ENCODE measurements around the gene TNFSF15.

GRCh38 chr9:114799925-114800324 lies 5.9 kb downstream of the TNFSF15 start:
- TF ChIP-seq CTCF (conservative IDR thresholded peaks at IDR 0.05) (no peak), ZFX (IDR thresholded peaks at IDR 0.05) (no peak)

Data from C4-2B (cell line).